HG02884 (cell line): ENCODE data around the gene U2AF2.

Source experiments
- ATAC-seq: cut with Tn5 transposase; IDR thresholded peaks from one replicate; pipeline ENCODE4 v1.9.1; 2021; ENCODE audit warnings: mild to moderate bottlenecking, moderate library complexity; ENCODE audit not compliant: unreplicated experiment

U2AF2 gene

DNA sequence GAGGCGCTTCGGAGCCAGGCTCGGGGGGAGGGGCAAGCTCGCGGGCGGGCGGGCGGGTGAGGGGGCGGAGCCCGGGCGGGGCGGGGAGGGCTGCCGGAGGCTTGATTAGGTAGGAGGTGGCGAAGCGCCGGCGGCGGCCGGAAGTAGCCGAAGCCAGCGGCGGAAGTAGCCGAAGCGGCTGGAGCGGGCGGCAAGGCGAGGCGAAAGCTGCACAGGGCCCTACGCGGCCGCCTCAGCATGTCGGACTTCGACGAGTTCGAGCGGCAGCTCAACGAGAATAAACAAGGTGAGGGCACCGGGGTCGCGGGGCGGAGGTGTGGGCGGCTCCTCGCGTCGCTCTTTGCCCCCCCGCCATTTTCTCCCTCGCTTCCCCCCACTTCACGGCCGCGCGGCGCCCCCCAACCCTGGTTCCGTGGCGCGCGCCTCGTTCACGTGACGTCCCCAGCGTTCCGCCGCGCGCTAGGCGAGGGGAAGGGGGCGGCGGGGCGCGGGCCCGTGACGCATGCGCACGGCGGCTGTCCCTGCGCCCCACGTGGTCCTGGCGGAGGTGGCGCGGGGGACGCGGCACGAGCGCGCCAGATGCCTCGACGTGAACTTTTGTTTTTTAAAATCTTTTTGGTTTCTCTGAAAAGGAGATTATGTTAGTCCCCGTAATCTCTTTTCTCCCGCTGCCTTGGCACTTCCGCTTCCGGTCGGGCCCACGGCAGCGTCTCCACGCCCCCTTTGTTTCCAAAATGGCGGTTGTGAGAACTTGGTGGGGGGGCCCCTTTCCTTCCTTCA lies at the start of gene U2AF2:
TSS of gene U2AF2 (plus strand) at position 168 of the 780 bp plus-strand sequence. CDS start at position 238, 70 bp downstream.
- ATAC-seq, result peak; percentile 28

- peak; percentile 55 for ATAC-seq
Observed at GRCh38 chr19:55605207-55605636, 49.6 kb upstream of the U2AF2 start.

DNA sequence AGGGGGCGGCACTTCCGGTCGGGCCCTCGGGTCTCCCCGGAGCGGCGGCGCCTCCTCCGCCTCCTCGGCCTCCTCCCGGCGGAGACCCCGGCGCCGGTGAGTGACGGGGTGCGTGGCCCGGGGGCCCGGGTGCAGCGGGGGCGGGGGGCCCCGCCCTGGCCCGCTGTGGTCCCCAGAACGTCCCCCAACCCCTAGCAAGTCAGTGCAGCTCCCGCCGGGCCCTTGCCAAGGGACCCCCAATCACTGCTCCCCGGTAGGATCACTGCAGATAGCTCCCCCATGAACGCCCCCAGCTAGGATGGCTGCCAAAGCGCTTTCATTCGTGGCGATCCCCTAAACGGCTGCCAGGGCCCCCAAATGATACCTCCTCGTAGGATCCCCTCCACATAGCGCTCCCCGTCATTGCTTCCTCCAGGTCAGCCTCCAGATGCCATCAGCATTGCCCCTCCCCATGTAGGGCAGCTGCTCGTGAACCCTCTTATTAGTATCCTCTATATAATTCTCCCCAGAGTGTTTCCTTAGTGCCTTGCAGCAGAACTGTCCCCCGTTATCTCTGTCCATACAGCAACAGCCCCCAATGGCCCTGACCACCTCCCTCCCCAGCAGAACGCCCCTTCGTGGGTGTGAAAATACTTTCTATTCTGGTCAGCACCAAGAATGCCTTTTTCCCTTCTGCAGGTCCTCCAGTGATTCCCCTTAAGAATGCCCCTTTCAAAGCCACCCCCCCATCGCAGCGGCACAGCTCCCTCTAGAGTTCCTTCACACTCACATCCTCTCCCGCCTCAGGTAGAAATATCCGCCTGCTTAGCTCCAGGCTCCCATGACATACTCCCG lies 49.0 kb upstream of the U2AF2 start, which contains the start of gene ZNF865:
TSS of gene ZNF865 (plus strand) at position 11 of the 834 bp plus-strand sequence. CDS start 7,972 bp downstream, outside the sequence.
- ATAC-seq, result no peak

GRCh38 chr19:55606471-55606787 lies 48.4 kb upstream of the U2AF2 start:
- ATAC-seq, result no peak

DNA sequence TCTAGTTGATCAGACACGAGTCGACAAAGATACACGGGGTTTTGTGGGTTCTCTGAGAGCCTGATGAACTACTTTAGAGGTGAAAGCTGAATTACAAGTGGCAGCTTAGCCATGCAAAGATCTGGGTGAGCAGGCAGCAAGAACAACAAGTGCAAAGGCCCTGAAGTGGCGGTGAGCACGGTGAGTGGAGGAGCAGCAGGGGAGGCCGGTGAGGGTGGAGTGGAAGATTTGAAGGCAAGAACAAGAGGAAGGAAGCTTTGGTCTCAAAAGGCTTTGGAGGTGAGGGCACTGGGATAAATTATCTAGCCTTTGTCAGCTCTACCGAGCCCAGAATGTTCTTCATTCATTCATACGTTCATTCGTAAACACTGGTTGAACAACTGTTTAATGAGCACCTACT lies 48.0 kb upstream of the U2AF2 start:
- no peak for ATAC-seq

DNA sequence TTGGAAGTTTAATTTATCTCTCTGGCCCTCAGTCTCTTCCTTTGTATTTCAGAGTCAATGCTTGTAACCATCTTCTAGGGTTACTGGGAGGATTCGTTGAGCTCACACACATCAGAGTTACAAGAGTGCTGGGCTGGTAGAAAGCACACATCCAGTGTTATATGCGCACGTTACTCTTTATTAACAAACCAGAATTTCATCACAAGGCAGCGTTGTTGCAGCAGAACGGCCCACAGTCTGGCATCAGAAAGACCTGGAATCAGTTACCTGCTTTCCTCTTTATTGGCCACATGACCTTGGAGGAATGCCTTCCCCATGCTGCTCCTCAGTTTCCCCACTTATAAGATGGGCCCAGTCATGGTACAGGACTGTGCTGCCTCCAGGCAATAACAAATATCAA lies 45.5 kb upstream of the U2AF2 start:
- no peak for ATAC-seq

GRCh38 chr19:55611300-55611982 lies 43.4 kb upstream of the U2AF2 start:
- no peak for ATAC-seq

DNA sequence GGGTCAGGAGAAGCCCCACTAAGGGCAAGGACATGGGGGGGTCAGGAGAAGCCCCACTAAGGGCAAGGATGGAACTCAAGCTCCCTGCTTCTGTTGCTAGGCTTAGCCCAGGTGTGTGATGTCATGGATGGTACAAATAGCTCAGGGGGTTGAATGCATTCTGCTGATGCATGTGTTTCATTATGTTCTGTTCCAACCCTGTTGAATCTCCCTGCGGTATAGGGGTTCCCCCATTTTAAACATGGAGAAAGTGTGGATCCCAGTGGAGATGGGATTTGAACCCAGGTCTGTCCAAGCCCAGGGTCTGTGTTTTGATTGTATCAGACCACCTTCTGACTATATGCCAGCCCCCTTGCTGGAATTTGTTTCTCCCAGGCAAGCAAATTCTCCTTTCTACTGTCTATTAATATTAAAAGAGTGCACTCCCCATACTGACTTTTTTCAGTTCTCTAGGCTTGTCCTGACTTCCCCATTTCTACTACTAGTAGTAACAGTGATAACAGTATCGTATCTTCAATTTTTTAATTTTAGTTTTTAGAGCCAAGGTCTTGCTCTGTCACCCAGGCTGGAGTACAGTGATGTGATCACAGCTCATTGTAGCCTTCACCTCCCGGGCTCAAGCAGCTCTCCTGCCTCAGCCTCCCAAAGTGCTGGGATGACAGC lies 42.7 kb upstream of the U2AF2 start:
- ATAC-seq, result no peak

DNA sequence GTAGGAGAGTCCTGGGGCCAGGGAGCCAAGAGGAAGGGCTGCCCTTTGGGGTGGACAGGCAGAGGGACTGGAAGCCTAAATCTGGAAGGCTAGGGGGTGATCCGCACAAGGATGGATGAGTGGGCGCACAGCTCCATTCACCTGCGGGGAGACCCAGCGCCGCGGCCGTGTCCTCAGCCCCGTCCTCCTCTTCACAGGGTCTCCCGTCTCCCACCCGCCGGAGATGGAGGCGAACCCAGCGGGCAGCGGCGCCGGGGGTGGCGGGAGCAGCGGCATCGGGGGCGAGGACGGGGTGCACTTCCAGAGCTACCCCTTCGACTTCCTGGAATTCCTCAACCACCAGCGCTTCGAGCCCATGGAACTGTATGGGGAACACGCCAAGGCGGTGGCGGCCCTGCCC lies 41.4 kb upstream of the U2AF2 start:
- ATAC-seq, result no peak

DNA sequence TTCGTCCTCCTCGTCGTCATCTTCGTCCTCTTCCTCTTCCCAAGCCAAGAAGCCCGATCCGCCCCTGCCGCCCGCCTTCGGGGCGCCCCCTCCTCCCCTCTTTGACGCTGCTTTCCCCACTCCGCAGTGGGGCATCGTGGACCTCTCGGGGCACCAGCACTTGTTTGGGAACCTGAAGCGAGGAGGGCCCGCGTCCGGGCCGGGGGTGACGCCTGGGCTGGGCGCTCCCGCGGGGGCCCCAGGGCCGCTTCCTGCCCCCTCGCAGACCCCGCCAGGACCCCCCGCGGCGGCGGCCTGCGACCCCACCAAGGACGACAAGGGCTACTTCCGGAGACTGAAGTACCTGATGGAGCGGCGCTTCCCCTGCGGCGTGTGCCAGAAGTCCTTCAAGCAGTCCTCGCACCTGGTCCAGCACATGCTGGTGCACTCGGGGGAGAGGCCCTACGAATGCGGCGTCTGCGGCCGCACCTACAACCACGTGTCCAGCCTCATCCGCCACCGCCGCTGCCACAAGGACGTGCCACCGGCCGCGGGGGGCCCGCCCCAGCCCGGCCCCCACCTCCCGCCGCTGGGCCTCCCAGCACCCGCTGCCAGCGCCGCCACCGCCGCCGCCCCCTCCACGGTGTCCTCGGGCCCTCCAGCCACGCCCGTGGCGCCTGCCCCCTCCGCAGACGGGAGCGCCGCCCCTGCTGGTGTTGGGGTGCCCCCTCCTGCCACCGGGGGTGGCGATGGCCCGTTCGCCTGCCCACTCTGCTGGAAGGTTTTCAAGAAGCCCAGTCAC lies 40.7 kb upstream of the U2AF2 start:
- no peak for ATAC-seq

DNA sequence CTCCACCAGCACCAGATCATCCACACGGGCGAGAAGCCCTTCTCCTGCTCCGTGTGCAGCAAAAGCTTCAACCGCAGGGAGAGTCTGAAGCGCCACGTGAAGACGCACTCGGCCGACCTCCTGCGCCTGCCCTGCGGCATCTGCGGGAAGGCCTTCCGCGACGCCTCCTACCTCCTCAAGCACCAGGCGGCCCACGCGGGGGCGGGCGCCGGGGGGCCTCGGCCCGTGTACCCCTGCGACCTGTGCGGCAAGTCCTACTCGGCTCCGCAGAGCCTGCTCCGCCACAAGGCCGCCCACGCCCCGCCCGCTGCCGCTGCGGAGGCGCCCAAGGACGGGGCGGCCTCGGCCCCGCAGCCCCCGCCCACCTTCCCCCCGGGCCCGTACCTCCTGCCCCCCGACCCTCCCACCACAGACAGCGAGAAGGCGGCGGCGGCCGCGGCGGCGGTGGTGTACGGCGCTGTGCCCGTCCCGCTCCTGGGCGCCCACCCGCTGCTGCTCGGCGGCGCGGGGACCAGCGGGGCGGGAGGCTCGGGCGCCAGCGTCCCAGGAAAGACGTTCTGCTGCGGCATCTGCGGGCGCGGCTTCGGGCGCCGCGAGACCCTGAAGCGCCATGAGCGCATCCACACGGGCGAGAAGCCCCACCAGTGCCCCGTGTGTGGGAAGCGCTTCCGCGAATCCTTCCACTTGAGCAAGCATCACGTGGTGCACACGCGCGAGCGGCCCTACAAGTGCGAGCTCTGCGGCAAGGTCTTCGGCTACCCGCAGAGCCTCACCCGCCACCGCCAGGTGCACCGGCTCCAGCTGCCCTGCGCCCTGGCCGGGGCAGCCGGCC lies 39.9 kb upstream of the U2AF2 start:
- ATAC-seq, result no peak

DNA sequence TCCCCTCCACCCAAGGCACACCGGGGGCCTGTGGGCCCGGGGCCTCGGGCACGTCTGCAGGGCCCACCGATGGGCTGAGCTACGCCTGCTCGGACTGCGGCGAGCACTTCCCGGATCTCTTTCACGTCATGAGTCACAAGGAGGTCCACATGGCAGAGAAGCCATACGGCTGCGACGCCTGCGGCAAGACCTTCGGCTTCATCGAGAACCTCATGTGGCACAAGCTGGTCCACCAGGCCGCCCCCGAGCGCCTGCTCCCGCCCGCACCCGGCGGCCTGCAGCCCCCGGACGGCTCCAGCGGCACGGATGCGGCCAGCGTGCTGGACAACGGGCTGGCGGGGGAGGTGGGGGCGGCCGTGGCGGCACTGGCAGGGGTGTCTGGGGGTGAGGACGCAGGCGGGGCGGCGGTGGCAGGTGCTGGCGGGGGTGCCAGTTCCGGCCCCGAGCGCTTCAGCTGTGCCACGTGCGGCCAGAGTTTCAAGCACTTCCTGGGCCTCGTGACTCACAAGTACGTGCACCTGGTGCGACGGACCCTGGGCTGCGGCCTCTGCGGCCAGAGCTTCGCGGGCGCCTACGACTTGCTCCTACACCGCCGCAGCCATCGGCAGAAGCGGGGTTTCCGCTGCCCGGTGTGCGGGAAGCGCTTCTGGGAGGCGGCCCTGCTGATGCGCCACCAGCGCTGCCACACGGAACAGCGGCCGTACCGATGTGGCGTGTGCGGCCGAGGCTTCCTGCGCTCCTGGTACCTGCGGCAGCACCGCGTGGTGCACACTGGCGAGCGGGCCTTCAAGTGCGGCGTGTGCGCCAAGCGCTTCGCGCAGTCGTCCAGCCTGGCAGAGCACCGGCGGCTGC lies 39.1 kb upstream of the U2AF2 start:
- ATAC-seq, result no peak

GRCh38 chr19:55616395-55616875 lies 38.4 kb upstream of the U2AF2 start:
- no peak for ATAC-seq

GRCh38 chr19:55617426-55617825 lies 37.4 kb upstream of the U2AF2 start:
- ATAC-seq, result no peak

DNA sequence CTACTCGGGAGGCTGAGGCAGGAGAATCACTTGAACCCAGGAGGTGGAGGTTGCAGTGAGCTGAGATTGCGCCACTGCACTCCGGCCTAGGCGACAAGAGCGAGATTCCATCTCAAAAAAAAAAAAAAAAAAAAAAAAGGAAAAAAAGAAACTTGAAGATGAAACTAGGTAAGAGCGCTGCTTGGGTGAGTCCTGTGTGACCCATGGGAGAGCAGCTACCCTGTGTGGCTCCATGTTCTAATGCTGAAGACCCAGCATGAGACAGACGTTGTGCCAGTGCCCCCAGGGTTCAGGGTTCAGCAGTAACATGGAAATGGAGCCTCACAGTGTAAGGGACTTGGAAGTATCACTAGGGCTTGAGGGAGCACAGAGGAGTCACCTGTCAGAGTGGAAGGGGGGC lies 36.4 kb upstream of the U2AF2 start:
- no peak for ATAC-seq

DNA sequence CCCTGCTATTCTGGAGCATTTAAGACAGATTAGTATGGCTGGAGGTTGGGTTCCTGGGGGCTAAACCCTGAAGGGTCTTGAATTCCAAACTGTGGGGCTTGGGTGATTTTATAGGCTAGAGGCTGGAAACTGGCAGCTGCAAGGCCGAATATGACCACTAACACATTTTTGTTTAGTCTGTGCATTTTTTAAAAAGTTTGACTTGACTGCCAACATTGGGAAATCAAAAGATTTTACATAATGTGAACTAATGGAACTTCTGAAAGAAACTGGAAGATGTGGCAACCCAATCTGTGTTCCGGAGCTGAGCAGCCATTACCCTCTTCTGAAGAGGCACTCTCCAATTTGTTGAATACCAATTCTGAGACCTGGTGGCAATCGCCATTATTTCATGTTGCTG lies 35.5 kb upstream of the U2AF2 start:
- ATAC-seq, result no peak

DNA sequence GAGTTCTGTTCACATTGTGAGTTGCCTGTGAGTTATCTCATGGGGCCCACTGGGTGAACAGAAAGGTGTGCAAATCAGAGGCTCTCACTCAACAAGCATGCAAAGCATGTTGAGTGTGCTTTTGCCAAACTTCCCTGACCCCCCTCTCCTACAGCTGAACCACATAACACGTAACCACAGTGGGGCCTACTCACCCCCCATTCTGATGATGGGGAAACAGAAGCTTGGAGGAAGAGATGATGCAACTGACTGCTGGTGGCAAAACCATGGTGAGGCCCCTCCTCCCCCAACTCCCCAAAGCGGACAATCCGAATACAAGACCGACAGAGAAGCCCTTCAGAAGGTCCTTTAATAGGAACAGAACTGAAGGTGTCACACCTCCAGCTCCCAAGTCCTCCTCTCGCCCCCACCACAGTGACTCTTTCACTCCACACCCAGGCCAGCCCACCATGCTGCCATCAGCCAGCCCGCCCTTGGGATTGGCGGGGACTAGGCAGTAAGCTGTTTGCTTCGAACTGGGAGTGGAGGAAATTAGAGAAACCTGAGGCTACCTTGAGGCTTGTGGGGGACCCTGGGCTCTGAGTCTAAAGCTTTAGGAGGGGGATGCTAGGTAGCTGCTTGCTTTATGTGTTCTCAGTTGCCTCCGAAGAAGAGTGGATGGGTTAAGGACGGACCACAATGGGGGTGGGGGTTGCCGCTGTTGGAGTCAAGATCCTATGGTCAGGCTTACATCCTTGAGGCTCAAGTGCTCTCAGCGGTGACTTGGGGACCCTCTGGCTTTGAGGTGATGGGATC lies 34.2 kb upstream of the U2AF2 start:
- no peak for ATAC-seq
